Measurements from ENCODE around the gene MEGF8.

MEGF8 gene

DNA sequence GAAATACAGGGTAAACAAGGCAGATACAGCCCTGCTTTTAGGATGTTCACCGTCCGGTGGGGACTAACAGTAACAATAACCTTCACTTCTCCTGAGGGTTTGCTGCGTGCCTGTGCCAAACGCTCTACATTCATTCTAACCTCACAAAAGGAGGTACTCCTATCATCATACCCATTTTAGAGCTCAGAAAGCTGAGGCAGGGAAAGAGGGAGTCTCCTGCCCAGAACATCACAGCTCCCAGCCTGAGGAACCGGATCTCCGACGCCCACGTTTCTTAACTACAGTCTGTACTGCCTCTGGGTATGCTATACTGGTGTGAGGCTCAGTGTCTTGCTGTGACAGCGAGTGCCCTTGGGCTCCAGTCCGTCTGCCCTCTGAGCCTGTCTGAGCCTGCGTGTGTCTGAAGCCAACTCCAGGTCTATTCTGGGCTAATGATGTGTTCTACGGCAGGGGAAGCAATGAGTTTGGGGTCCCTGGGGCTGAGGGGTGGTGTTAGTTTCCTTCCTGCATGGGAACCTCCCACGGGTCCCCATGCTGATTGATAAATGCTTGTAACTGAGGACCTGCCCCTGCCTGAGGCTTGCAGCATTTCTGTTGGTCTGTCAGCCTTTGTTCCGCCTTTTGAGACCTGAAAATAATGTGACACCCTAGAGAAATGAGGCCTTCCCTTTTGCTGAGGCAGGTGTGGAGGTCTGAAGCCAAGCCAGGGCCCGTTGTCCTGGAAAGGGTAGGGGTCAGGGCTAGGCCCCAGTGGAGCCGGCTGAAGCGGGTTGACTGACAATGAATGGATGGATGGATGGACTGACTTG is 96.9 kb downstream of the MEGF8 start:
- no peak for DNase-seq

DNA sequence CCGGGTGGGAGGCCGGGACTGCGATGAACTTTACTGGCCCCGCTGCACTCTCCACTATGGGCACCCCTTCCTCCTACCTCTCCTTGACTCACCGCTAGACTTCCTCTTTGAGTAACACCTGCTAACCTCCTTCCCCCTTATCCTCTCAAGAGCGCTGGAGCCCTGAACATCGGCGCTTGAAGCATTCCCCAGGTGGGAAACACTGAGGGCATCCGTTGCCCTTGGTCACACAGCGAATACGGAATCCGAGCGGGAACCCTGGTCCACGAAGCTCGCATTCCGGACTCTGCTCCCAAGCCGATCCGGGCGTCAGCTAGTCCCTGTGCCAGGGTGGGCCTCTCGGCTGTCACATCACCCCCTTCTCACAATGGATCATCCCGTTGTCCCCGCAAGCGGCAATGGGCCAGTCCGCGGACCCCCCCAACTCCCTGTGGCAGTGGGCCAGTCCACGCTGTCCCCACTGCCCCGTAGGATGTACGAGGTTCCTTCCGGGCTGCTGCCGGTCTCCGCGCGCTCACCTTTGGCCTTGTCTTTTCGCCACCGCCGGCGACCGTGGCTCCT is 97.5 kb downstream of the MEGF8 start:
- DNase-seq = no peak

DNA sequence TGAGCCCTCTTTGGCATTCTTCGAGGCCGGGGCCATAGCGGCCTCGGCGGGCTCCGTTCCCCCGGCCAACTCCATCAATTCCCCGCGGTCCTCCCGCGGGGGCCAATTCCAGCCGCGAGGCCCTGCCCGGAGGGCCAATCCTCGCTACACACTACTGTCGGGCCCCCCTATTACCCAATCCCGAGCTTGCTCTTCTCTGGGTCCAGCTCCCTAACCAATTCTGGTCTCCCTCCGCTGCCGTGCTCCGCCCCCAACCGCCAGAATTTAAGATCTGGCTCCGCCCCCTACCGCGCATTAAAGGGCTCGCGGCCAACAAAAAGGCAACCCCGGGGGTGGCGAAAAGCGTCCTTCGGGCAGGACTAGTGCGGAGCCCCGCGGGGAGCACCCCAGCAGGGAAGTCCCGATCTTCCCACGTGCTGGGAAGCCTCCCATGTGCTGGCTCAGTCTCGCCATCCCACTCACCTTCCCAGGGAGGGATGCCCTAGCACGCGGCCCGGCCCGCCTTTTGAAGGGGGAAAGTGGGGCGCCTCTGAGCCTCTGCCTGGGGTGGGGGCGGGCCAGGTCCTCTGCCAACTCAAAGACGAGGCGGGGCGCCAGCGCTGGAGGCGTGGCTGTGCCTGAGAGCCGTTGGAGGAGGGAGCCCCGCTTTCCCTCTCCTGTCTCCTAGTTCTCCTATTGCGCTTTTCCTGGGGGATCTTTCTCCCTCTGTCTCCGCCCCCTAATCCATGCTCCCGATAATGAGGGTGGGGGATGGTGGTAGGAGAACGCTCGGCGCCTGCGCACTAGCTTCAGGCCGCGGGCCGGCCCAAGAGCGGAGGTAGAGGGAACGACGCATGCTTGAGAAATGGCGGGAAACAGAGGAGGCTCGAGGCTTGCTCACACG is 98.3 kb downstream of the MEGF8 start:
- DNase-seq = peak; percentile 91

DNA sequence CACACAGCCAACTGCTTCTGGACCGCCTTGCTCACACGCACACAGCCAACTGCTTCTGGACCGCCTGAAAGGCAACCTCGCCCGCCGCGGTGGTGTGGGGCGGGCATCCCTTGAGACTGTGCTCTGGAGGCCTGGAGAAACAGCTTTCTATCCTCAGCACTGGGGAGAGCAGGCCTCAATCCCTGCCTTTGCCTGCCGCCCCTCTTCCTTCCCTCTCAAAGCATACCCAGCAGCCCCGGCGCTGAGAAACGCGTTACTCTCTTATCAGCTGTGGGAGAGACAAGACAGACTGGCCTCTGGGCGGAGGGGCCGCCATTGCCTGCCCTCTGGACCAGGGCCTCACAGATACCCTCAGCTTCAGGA is 98.9 kb downstream of the MEGF8 start:
- no peak for DNase-seq

DNA sequence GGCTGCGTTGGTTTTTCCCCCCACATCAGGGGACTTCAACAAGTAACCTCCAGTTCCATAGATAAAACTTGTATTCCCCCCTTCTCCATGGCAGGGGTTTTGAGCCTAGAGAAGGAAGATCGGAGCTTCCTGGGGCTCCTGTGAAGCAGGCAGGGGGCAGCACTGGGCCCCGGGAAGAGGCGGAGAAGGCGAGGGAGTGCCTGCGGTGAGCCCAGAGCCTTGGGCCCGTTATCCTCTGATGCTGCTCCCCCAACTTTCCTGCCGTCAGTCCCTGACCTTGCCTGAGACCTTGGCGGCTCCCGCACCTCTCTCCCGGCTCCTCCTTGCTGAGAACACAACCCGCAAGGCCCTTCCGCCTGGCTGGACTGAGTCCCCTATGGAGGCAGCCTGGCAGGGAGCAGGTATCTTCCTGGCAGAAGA is 99.3 kb downstream of the MEGF8 start:
- no peak for DNase-seq

DNA sequence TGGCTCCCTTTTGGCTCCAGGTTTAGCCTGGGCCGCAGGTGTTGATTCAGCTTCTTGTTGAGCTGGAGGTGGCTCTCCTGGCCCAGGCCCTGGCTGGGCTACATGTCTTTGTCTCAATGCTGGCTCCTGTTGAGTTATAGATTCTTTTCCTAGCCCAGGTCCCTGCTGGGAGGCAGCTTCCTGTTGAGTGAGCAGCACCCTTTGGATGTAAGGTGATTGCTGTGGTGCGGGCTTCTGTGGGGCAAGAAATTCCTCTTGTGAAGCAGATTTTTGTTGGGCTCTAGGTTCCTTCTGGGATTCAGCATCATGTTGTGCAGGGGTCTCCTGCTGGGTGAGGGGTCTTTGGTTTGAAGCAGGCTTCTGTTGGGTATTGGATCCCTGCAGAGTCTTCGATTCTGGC is 101.2 kb downstream of the MEGF8 start:
- no peak for DNase-seq

DNA sequence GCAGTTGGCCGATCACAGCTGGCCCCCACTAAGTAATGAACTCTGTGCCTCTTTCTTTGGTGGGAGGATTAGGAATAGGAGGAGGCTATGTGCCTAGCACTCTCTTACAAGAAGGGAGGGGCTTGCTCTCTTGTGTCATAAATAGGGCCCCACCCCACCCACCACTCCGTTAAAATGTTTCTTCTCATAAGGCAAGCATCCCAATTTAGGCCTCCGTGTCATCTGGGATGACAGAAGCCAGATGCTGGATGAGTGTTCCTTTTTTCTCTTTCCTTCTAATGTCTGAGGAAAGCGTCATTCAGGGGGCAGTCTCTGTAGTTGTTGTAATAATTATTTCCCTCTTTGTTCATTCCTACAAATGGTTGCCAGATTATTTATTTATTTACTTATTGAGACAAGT is 101.9 kb downstream of the MEGF8 start, which contains the start of gene LIPE:
Gene LIPE, minus strand, starts transcription at position 76 of the 400 bp plus-strand sequence. CDS start 239 bp downstream, outside the sequence.
- DNase-seq = no peak

Measured in left hindlimb (tissue), 1 donor.